ENCODE measurements around the gene GPRIN1.
A peak's percentile ranks its signal among the peaks of the same experiment; 100 is the strongest.

The GPRIN1 gene

DNA sequence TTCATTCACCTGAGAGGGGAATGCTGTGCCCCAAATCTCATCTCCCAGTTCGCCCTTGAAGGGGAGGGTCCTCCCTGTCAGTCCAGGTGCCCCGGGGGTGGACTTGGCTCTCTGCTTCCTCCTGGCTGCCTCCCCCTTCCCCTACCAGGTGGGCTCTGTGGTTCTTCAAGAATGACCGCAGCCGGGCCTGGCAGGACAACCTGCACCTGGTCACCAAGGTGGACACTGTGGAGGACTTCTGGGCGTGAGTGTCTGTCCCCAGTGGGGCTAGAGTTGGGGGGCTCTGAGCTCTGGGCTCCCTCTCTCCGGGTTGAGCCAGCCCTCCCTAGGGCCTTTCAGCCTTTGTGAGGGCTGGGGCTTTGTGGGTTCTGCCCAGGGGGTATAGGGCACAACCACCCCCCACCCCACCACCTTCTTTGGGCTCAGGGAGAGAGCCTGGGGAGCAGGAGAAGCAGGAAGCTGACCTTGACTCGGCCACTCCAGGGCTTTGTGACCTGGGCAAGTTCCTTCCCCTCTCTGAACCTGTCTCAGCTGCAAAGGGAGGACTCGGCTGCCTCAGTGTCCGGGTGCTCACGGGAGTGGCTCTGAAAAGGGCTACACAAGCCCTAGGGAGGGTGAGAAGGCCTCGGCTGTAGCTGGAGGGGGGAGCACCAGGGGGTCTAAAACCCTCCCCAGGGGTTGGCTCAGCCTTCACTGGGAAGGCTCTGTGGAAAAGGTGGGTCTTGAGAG is 33.7 kb upstream of the GPRIN1 start:
- DNase-seq (ENCODE audit: extremely low read depth in 1 of 2, low read depth in 1 of 2): no peak

- DNase-seq (ENCODE audit: extremely low read depth in 1 of 2, low read depth in 1 of 2): no peak
Measured at GRCh38 chr5:176642675-176643490, 32.9 kb upstream of the GPRIN1 start.

DNA sequence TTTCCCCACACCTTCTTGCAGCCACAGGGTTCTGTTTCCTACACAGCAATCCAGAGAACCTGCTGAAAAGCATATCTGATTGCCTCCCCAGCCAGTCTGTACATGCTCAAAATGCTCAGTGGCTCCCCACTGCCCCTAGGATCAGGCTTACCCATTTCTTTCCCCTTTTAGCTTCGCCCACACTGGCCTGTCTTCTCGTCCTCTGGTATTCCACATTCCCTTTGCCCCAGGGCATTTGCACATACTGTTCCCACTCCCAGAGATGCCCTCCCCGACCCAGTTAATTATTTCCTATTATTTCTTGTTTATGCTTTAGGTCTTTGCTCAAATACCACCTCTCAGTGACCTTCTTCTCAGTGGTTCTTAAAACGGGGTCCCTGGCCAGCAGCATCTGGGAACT is 30.7 kb upstream of the GPRIN1 start:
- DNase-seq (ENCODE audit: extremely low read depth in 1 of 2, low read depth in 1 of 2): no peak

GRCh38 chr5:176639981-176640380 is 30.0 kb upstream of the GPRIN1 start:
- no peak for DNase-seq (ENCODE audit: extremely low read depth in 1 of 2, low read depth in 1 of 2)

GRCh38 chr5:176639208-176639607 is 29.3 kb upstream of the GPRIN1 start:
- DNase-seq (ENCODE audit: extremely low read depth in 1 of 2, low read depth in 1 of 2): no peak

DNA sequence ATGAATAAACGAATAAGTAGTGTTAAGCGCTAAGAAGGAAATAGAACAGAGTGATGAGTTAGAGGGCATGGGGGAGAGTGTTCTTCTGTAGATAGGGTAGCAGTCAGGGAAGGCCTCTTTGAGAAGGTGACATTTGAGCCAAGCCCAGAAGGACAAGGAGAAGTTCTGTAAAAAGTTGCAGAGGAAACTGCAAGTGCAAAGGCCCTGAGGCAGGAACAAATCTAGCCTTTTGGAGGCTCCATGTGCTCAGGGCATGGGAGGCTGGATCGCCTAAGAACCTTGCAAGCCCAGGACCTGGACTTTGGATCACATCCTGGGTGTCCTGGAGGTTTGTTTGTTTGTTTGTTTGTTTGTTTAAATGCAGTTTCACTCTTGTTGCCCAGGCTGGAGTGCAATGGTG is 28.5 kb upstream of the GPRIN1 start:
- no peak for DNase-seq (ENCODE audit: extremely low read depth in 1 of 2, low read depth in 1 of 2)

GRCh38 chr5:176637556-176637955 is 27.6 kb upstream of the GPRIN1 start:
- DNase-seq (ENCODE audit: extremely low read depth in 1 of 2, low read depth in 1 of 2): no peak

- DNase-seq (ENCODE audit: extremely low read depth in 1 of 2, low read depth in 1 of 2): no peak
Measured at GRCh38 chr5:176636426-176636825, 26.5 kb upstream of the GPRIN1 start.

GRCh38 chr5:176633598-176633997 is 23.6 kb upstream of the GPRIN1 start:
- no peak for DNase-seq (ENCODE audit: extremely low read depth in 1 of 2, low read depth in 1 of 2)

- no peak for DNase-seq (ENCODE audit: extremely low read depth in 1 of 2, low read depth in 1 of 2)
Measured at GRCh38 chr5:176632745-176633144, 22.8 kb upstream of the GPRIN1 start.

GRCh38 chr5:176631383-176632200 is 21.6 kb upstream of the GPRIN1 start:
- DNase-seq (ENCODE audit: extremely low read depth in 1 of 2, low read depth in 1 of 2): no peak

GRCh38 chr5:176630681-176631222 is 20.8 kb upstream of the GPRIN1 start:
- no peak for DNase-seq (ENCODE audit: extremely low read depth in 1 of 2, low read depth in 1 of 2)

GRCh38 chr5:176629853-176630680 is 20.1 kb upstream of the GPRIN1 start, which contains the start of the genes EIF4E1B and SNCB:
Gene EIF4E1B (plus strand): TSS chr5:176630675. CDS start chr5:176642788, 12,113 bp downstream.
Gene SNCB (minus strand): TSS chr5:176630534. CDS start chr5:176629654, 880 bp downstream.
- peak in 1 of 2 donors; percentile 50 for DNase-seq (ENCODE audit: extremely low read depth in 1 of 2, low read depth in 1 of 2)

- DNase-seq (ENCODE audit: extremely low read depth in 1 of 2, low read depth in 1 of 2): no peak
Measured at GRCh38 chr5:176629317-176629852, 19.4 kb upstream of the GPRIN1 start.

- no peak for DNase-seq (ENCODE audit: extremely low read depth in 1 of 2, low read depth in 1 of 2)
Measured at GRCh38 chr5:176628406-176629228, 18.7 kb upstream of the GPRIN1 start.

DNA sequence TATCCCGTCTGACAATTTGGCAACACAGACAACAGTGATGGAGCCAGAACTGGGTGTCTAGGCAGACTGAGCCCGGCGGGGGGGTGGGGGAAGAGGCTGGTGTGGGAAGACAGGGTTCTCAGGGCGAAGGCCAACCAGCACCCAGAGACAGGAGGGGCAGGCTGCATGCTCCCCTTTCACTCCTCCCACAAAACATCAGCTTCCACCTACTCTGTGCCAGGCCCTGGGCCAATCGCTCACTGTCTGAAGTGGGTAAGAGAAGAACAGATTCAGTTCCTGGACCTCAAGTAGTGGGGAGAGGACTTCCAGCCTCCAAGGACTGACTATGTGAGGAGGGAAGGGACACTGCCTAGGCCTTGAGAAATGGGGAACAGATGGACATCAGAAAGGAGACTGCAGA is 17.6 kb upstream of the GPRIN1 start:
- DNase-seq (ENCODE audit: extremely low read depth in 1 of 2, low read depth in 1 of 2): no peak

- DNase-seq (ENCODE audit: extremely low read depth in 1 of 2, low read depth in 1 of 2): no peak
Measured at GRCh38 chr5:176626876-176627236, 16.9 kb upstream of the GPRIN1 start.

DNA sequence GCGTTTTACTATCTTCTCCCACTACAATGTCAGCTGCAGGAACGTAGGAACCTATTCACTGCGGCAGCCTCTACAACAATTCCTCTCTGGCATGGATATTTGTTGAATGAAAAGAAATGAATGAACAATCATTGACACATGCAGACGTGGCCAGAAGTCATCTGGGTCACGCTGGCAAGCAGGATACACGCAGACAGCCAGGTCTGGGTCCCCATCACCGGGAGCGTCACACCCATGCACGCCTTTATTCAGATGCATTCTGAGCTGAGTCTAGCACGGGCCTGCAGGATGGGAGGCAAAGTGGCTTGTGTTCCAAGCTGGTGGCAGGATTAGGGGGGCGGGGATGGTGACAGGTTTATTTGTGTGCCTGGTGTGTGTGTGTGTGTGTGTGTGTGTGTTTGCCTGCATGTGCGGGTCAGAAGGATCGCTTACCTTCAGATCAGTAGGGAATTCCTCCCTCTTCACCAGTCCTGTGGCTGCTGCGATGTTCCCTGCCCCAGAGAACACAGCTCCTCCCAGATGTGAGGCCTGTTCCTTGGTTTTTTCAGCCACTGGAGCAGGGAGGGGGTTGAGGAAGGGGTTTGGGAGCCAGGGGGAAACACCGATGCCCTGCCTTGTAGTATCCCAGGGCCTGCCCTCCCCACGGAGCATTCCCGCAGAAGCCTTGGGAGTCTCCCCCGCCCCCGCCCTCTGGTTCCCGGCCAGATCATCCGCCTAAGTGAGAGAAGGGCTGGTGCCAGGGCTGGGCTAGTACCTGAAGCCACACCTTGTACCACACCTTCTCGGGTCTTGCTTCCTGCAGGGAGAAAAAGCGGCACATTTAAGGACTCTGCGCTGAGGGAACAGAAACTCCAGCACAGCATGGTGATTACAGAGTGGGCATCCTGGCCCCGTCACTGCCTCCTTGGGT is 16.3 kb upstream of the GPRIN1 start:
- no peak for DNase-seq (ENCODE audit: extremely low read depth in 1 of 2, low read depth in 1 of 2)
